GM23338 (cell line): ENCODE measurements around the gene KRT1.

ENCODE experiments used
- CREB1 ChIP-seq: fragments of 250-450 bp; sonication (Bioruptor Pico); IDR thresholded peaks from 2 replicates; pipeline ENCODE4 v1.5.0; 2020; ENCODE audit warnings: low read depth, mild to moderate bottlenecking, moderate library complexity
- CTCF ChIP-seq, 2 experiments: fragments of 200-600 bp in 1 of 2; sonication (generic) in 1 of 2; conservative IDR thresholded peaks; 2 replicates each; pipeline versions ENCODE4 v1.5.1 to v1.6.1; 2016 to 2017; ENCODE audit warnings: antibody characterized with exemption in 2 of 2, low read depth in 2 of 2, mild to moderate bottlenecking in 2 of 2, moderate library complexity in 1 of 2
- ETS1 ChIP-seq: IDR thresholded peaks from 2 replicates; pipeline ENCODE4 v1.6.1; 2016; ENCODE audit warnings: antibody characterized with exemption
- EZH2 ChIP-seq: fragments of 200-600 bp; sonication (generic); IDR thresholded peaks from one replicate; pipeline ENCODE4 v1.8.0; 2017; ENCODE audit warnings: antibody characterized with exemption, mild to moderate bottlenecking, low read depth; ENCODE audit not compliant: unreplicated experiment
- EZH2phosphoT487 ChIP-seq: fragments of 200-600 bp; sonication (generic); IDR thresholded peaks from one replicate; pipeline ENCODE4 v1.8.1; 2018; ENCODE audit warnings: antibody characterized with exemption; ENCODE audit not compliant: unreplicated experiment
- JUNB ChIP-seq: IDR thresholded peaks from one replicate; pipeline ENCODE4 v1.6.1; 2016; ENCODE audit warnings: antibody characterized with exemption; ENCODE audit not compliant: unreplicated experiment
- POLR2AphosphoS5 ChIP-seq: IDR thresholded peaks from 2 replicates; pipeline ENCODE4 v1.6.1; 2016; ENCODE audit warnings: antibody characterized with exemption, low read depth
- REST ChIP-seq: IDR thresholded peaks from one replicate; pipeline ENCODE4 v1.6.1; 2018; ENCODE audit warnings: antibody characterized with exemption; ENCODE audit not compliant: unreplicated experiment
- STAT1 ChIP-seq: IDR thresholded peaks from one replicate; pipeline ENCODE4 v1.6.1; 2016; ENCODE audit warnings: antibody characterized with exemption; ENCODE audit not compliant: unreplicated experiment
- ZNF114 ChIP-seq: fragments of 250-450 bp; sonication (Bioruptor Pico); IDR thresholded peaks from 2 replicates; pipeline ENCODE4 v1.5.0; 2020; ENCODE audit warnings: mild to moderate bottlenecking, moderate library complexity
- ZNF331 ChIP-seq: fragments of 250-450 bp; sonication (Bioruptor Pico); IDR thresholded peaks from 2 replicates; pipeline ENCODE4 v1.5.0; 2020; ENCODE audit warnings: low read depth, mild to moderate bottlenecking, moderate library complexity
- ZNF462 ChIP-seq: fragments of 250-450 bp; sonication (Bioruptor Pico); IDR thresholded peaks from 2 replicates; pipeline ENCODE4 v1.5.0; 2020; ENCODE audit warnings: mild to moderate bottlenecking, moderate library complexity

- TF ChIP-seq CREB1 (no peak), EZH2 (no peak), EZH2phosphoT487 (no peak), STAT1 (no peak), CTCF (conservative IDR thresholded peaks at IDR 0.05; ENCODE audit: low read depth in 2 of 2) (no peak), POLR2AphosphoS5 (no peak), JUNB (no peak), ZNF331 (CRISPR knock-in tag) (no peak), REST (no peak), ETS1 (no peak), ZNF114 (no peak), ZNF462 (CRISPR knock-in tag) (no peak)
These were observed 30.5 kb upstream of the KRT1 start for GRCh38 chr12:52710730-52711129.
